GM12878 (cell line): ENCODE data around the gene ENPP6. TPM values are rescaled to one million over a fixed set of nuclear protein-coding genes. Genes with fewer than 3 reads are reported as not detected.

Experiments used
- ATAC-seq: fragments of 200-7000 bp; cut with Tn5 transposase; 3 replicates; pipeline ENCODE4 v1.9.1; 2020; ENCODE audit warnings: mild to moderate bottlenecking, moderate library complexity
- BruUV-seq: library from RNA; stranded (reverse); fragments of 400-500 nt; replicated peaks from 2 replicates; lab custom pipeline; 2021; lab: Mats Ljungman, UMichigan
- CTCF ChIA-PET: fragments of 300-600 bp; sonication (Branson Sonifier 250); formaldehyde crosslinking; extraction: SDS; loops from one replicate; lab custom pipeline; 2021; ENCODE audit warnings: inconsistent platforms; lab: Yijun Ruan, JAX
- POLR2A ChIA-PET: fragments of 350-600 bp; formaldehyde crosslinking; extraction: SDS; loops from one replicate; lab custom pipeline; 2021; ENCODE audit warnings: inconsistent platforms; lab: Charles Lee
- RAD21 ChIA-PET: fragments of 300-600 bp; sonication (Branson Sonifier 250); formaldehyde crosslinking; loops from one replicate; lab custom pipeline; 2023; ENCODE audit warnings: antibody characterized with exemption; ENCODE audit not compliant: unreplicated experiment; lab: Charles Lee
- SMC1A ChIA-PET: fragments of 300-600 bp; sonication (Branson Sonifier 250); formaldehyde crosslinking; loops from one replicate; lab custom pipeline; 2023; ENCODE audit not compliant: unreplicated experiment, uncharacterized antibody; lab: Charles Lee
- DNase-seq: peaks from one replicate; pipeline ENCODE4 v3.0.0-alpha.2; 2011; ENCODE audit warnings: low read depth, low spot score
- FAIRE-seq: peaks from 3 replicates; lab custom pipeline; 2011; peaks lifted over from hg19 to GRCh38; lab: Jason Lieb, UNC
- H2AFZ ChIP-seq: 2 replicates; pipeline ENCODE4 v1.6.0; 2011; ENCODE audit warnings: low read depth, low read length, control low read depth; ENCODE audit not compliant: control insufficient read depth
- H3K27ac ChIP-seq: 2 replicates; pipeline ENCODE4 v1.5.1; 2011; ENCODE audit warnings: control low read depth; ENCODE audit not compliant: control insufficient read depth, insufficient read depth
- H3K27me3 ChIP-seq, 2 experiments: replicated peaks in 1 of 2; 2 replicates each; pipeline versions ENCODE4 v1.6.0 to v1.6.1; 2011; ENCODE audit warnings: low read length in 1 of 2; ENCODE audit not compliant: control insufficient read depth in 2 of 2, insufficient read depth in 2 of 2
- H3K36me3 ChIP-seq, 2 experiments: 2 replicates each; pipeline ENCODE4 v1.5.1; 2011; ENCODE audit warnings: low read length in 1 of 2; ENCODE audit not compliant: control insufficient read depth in 2 of 2, insufficient read depth in 2 of 2
- H3K4me1 ChIP-seq: 2 replicates; pipeline ENCODE4 v1.6.1; 2011; ENCODE audit warnings: mild to moderate bottlenecking, low read length, moderate library complexity, mixed read lengths; ENCODE audit not compliant: control insufficient read depth, insufficient read depth
- H3K4me2 ChIP-seq: 2 replicates; pipeline ENCODE4 v1.6.0; 2011; ENCODE audit warnings: control low read depth; ENCODE audit not compliant: control insufficient read depth, insufficient read depth
- H3K4me3 ChIP-seq: fragments of 200-600 bp; sonication (generic); 2 replicates; pipeline ENCODE4 v1.5.1; 2016
- H3K79me2 ChIP-seq: 2 replicates; pipeline ENCODE4 v1.6.0; 2011; ENCODE audit warnings: low read length; ENCODE audit not compliant: control insufficient read depth, insufficient read depth
- H3K9ac ChIP-seq: 2 replicates; pipeline ENCODE4 v1.8.0; 2011; ENCODE audit warnings: low read length, control low read depth, mixed read lengths; ENCODE audit not compliant: control insufficient read depth, insufficient read depth
- H3K9me3 ChIP-seq: replicated peaks from 3 replicates; pipeline ENCODE4 v1.5.1; 2011; ENCODE audit warnings: mild to moderate bottlenecking, low read length; ENCODE audit not compliant: control insufficient read depth, insufficient read depth
- H4K20me1 ChIP-seq: 2 replicates; pipeline ENCODE4 v1.6.0; 2011; ENCODE audit not compliant: control insufficient read depth, insufficient read depth
- EGR1 ChIP-seq, 2 experiments: IDR thresholded peaks; 1 replicate in 1 of 2; 2 replicates in 1 of 2; pipeline ENCODE4 v1.6.1; 2011 to 2012; ENCODE audit warnings: low read depth in 2 of 2, low read length in 2 of 2, borderline replicate concordance in 1 of 2, mild to moderate bottlenecking in 1 of 2, moderate library complexity in 1 of 2
- SMC3 ChIP-seq: IDR thresholded peaks from 2 replicates; pipeline ENCODE4 v1.6.1; 2011; ENCODE audit warnings: low read length, improper control_type of control experiment, borderline replicate concordance
- ZBED1 ChIP-seq: IDR thresholded peaks from 2 replicates; pipeline ENCODE4 v1.6.1; 2016; ENCODE audit warnings: borderline replicate concordance
- WGBS: methylation state at CpG from one replicate; pipeline ENCODE4 v1.1.6; 2016; ENCODE audit warnings: low lambda C conversion rate; ENCODE audit not compliant: insufficient replicate concordance, insufficient coverage; ENCODE audit errors: missing lambda C conversion rate; 5-methylcytosine and 5-hydroxymethylcytosine counted together
- in situ Hi-C: fragments of 300-500 bp; cut with MboI; formaldehyde crosslinking; loops from 9 replicates; pipeline ENCODE4 v1.14.3; 2018; ENCODE audit warnings: mixed read lengths
- intact Hi-C: fragments of 100-400 bp; cut with micrococcal nuclease; formaldehyde crosslinking; loops from one replicate; pipeline ENCODE4 v1.14.2; 2022; ENCODE audit not compliant: unreplicated experiment
- polyA plus RNA-seq, 11 experiments: library from polyadenylated mRNA; depleted of rRNA in 4 of 11; unstranded in 6 of 11; stranded (reverse) in 5 of 11; fragments of >200 nt; fragmentation: Nextera tagmentation in 4 of 11; fragmentation: Illumina TruSeq in 1 of 11; extraction: Ambion mirVana in 4 of 11; extraction: Trizol in 1 of 11; gene quantifications; 1 replicate in 1 of 11; 2 replicates in 10 of 11; pipeline versions ENCODE4 v1.2.1 to v1.2.3, GENCODE V29; 2011 to 2016; ENCODE audit warnings: inconsistent platforms in 2 of 11, missing spikeins in 2 of 11, low read depth in 1 of 11
- total RNA-seq, 4 experiments: library from RNA; depleted of rRNA in 3 of 4; stranded (reverse); fragments of >200 nt in 3 of 4; fragmentation: Illumina TruSeq in 1 of 4; extraction: Trizol in 1 of 4; gene quantifications; 2 replicates each; pipeline versions ENCODE4 v1.2.1 to v1.2.3, GENCODE V29; 2013 to 2021
- TF ChIP-seq, protein P1 (sequence below): fragments of 450-650 bp; IDR thresholded peaks from 2 replicates; pipeline ENCODE4 v1.6.1; 2017; ENCODE audit warnings: mild to moderate bottlenecking
- TF ChIP-seq, protein P2 (sequence below): fragments of 450-650 bp; formaldehyde crosslinking; IDR thresholded peaks from 2 replicates; pipeline ENCODE4 v1.4.0; 2022; ENCODE audit warnings: mild to moderate bottlenecking, moderate library complexity
- TF ChIP-seq, protein P3 (sequence below): IDR thresholded peaks from 2 replicates; pipeline ENCODE4 v1.6.1; 2012; ENCODE audit warnings: low read depth, low read length, improper control_type of control experiment
- TF ChIP-seq, protein P4 (sequence below): fragments of 450-650 bp; IDR thresholded peaks from 2 replicates; pipeline ENCODE4 v1.6.1; 2014; ENCODE audit warnings: mild to moderate bottlenecking
- TF ChIP-seq, protein P5 (sequence below): fragments of 450-650 bp; IDR thresholded peaks from 2 replicates; pipeline ENCODE4 v1.6.1; 2017; ENCODE audit warnings: mild to moderate bottlenecking, moderate library complexity

The ENPP6 gene
- total and polyA plus RNA-seq, 10 of the 15 experiments (the other 5 are each of a cell fraction or from before 2014, with no cell fraction given), result 0.04 to 1.0 (median 0.44) TPM; not detected in 1

DNA sequence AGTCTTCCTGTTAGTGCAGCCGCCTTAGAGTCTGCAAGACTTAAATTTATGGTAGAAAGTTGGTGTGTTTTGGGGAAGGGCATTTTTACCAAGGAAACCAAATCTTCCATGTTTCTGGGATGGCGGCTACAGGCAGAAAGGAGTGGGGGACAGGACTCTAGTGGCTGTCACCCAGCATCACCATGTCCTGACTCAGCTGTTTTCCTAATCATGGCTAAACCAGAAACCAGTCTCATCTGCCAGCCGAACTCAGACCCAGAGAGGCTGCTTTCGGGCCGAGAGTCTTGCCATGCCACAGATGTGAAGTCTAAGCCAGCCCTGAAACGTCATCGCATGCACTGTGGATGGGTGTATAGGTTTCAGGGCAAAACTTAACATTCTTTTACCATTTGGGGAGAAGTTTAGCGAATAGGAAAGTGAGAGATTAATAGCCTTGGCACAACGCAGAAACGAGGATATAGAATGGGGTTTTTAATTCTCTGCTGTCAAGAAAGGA is 109.6 kb downstream of the ENPP6 start (continued):
- TF ChIP-seq, protein P1, sequence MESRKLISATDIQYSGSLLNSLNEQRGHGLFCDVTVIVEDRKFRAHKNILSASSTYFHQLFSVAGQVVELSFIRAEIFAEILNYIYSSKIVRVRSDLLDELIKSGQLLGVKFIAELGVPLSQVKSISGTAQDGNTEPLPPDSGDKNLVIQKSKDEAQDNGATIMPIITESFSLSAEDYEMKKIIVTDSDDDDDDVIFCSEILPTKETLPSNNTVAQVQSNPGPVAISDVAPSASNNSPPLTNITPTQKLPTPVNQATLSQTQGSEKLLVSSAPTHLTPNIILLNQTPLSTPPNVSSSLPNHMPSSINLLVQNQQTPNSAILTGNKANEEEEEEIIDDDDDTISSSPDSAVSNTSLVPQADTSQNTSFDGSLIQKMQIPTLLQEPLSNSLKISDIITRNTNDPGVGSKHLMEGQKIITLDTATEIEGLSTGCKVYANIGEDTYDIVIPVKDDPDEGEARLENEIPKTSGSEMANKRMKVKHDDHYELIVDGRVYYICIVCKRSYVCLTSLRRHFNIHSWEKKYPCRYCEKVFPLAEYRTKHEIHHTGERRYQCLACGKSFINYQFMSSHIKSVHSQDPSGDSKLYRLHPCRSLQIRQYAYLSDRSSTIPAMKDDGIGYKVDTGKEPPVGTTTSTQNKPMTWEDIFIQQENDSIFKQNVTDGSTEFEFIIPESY, result no peak
- TF ChIP-seq, protein P2, sequence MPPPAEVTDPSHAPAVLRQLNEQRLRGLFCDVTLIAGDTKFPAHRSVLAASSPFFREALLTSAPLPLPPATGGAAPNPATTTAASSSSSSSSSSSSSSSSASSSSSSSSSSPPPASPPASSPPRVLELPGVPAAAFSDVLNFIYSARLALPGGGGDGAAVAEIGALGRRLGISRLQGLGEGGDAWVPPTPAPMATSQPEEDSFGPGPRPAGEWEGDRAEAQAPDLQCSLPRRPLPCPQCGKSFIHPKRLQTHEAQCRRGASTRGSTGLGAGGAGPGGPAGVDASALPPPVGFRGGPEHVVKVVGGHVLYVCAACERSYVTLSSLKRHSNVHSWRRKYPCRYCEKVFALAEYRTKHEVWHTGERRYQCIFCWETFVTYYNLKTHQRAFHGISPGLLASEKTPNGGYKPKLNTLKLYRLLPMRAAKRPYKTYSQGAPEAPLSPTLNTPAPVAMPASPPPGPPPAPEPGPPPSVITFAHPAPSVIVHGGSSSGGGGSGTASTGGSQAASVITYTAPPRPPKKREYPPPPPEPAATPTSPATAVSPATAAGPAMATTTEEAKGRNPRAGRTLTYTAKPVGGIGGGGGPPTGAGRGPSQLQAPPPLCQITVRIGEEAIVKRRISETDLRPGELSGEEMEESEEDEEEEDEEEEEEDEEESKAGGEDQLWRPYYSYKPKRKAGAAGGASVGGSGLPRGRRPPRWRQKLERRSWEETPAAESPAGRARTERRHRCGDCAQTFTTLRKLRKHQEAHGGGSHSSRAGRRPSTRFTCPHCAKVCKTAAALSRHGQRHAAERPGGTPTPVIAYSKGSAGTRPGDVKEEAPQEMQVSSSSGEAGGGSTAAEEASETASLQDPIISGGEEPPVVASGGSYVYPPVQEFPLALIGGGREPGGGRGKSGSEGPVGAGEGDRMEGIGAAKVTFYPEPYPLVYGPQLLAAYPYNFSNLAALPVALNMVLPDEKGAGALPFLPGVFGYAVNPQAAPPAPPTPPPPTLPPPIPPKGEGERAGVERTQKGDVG (CRISPR knock-in tag), result no peak
- no peak for TF ChIP-seq EGR1 (IDR thresholded peaks at IDR 0.05; ENCODE audit: borderline replicate concordance in 1 of 2, low read depth in 2 of 2, low read length in 2 of 2)

DNA sequence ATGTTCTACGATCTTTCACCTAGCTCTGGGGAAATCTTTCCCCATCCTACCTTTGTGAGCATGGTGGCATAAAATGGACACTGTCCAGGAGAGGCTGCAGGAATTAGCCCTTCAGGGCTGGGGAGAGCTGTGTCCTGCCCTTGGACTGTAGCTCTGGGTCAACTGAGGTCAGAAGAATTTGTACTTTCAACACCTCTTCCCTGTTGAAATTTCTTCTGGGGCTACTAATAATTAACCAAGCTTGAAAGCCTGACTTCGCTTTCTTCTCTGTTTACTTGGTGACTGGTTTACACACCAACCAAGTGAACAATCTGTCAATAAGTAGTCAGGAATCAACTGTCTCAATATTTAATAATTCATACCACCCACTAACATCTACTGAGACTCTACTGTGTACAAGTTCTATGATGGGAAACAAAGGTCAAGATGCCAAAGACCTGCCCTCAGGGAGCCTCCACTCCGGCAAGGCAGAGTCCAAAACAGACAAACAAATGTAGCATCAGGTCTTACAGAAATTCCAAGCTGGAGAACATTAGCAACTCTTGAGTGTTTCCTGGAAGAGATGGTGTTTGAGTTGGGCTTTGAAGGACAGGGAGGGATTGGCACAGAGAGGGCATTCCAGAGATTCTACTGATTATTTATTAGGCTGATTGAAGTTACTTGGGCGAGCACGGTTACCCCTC is 113.1 kb downstream of the ENPP6 start:
- Histone ChIP-seq H3K4me1 (no peaks in the 10 kb centered on the region; the same call in 1 of the 2 replicates), H3K36me3 (no peaks in the 10 kb centered on the region), H3K27ac (no peak overlapping the region), H2AFZ (no peak overlapping the region), H3K79me2 (no peaks in the 10 kb centered on the region), H3K9ac (no peak overlapping the region), H3K4me3 (no peak overlapping the region), H3K9me3 (no peaks in the 10 kb centered on the region; the same call in 2 of the 3 replicates), H3K27me3 (no peaks in the 10 kb centered on the region; a peak in 1 of 4 replicates), H4K20me1 (no peaks in the 10 kb centered on the region), H3K4me2 (no peak overlapping the region)
- ATAC-seq (no peak), DNase-seq (no peak), FAIRE-seq (no peak)
- no TSS peak for BruUV-seq
- in situ Hi-C loops, result no loop called here
- ChIA-PET SMC1A (no interaction called here), POLR2A (no interaction called here), RAD21 (no interaction called here), CTCF (interaction anchor here (0.7 kb wide), 1 partner anchor 1265 kb away, joined by 5 read pairs; no protein-coding TSS in a partner anchor)
- intact Hi-C loops, result loop anchor here (5.0 kb wide), 1 partner anchor 632 kb away; no protein-coding TSS in a partner anchor
- 14% methylated on average over 5 of the region's 5 CpGs for WGBS
- TF ChIP-seq, protein P3, sequence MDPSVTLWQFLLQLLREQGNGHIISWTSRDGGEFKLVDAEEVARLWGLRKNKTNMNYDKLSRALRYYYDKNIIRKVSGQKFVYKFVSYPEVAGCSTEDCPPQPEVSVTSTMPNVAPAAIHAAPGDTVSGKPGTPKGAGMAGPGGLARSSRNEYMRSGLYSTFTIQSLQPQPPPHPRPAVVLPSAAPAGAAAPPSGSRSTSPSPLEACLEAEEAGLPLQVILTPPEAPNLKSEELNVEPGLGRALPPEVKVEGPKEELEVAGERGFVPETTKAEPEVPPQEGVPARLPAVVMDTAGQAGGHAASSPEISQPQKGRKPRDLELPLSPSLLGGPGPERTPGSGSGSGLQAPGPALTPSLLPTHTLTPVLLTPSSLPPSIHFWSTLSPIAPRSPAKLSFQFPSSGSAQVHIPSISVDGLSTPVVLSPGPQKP, result no peak
- no peak for TF ChIP-seq ZBED1
- TF ChIP-seq SMC3, result no peak
- TF ChIP-seq, protein P4, sequence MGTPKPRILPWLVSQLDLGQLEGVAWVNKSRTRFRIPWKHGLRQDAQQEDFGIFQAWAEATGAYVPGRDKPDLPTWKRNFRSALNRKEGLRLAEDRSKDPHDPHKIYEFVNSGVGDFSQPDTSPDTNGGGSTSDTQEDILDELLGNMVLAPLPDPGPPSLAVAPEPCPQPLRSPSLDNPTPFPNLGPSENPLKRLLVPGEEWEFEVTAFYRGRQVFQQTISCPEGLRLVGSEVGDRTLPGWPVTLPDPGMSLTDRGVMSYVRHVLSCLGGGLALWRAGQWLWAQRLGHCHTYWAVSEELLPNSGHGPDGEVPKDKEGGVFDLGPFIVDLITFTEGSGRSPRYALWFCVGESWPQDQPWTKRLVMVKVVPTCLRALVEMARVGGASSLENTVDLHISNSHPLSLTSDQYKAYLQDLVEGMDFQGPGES, result no peak
- TF ChIP-seq, protein P5, sequence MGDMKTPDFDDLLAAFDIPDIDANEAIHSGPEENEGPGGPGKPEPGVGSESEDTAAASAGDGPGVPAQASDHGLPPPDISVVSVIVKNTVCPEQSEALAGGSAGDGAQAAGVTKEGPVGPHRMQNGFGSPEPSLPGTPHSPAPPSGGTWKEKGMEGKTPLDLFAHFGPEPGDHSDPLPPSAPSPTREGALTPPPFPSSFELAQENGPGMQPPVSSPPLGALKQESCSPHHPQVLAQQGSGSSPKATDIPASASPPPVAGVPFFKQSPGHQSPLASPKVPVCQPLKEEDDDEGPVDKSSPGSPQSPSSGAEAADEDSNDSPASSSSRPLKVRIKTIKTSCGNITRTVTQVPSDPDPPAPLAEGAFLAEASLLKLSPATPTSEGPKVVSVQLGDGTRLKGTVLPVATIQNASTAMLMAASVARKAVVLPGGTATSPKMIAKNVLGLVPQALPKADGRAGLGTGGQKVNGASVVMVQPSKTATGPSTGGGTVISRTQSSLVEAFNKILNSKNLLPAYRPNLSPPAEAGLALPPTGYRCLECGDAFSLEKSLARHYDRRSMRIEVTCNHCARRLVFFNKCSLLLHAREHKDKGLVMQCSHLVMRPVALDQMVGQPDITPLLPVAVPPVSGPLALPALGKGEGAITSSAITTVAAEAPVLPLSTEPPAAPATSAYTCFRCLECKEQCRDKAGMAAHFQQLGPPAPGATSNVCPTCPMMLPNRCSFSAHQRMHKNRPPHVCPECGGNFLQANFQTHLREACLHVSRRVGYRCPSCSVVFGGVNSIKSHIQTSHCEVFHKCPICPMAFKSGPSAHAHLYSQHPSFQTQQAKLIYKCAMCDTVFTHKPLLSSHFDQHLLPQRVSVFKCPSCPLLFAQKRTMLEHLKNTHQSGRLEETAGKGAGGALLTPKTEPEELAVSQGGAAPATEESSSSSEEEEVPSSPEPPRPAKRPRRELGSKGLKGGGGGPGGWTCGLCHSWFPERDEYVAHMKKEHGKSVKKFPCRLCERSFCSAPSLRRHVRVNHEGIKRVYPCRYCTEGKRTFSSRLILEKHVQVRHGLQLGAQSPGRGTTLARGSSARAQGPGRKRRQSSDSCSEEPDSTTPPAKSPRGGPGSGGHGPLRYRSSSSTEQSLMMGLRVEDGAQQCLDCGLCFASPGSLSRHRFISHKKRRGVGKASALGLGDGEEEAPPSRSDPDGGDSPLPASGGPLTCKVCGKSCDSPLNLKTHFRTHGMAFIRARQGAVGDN, result no peak
